H1 (cell line): Measurements from ENCODE around the gene SSTR3. TPM values are rescaled to one million over a fixed set of nuclear protein-coding genes. Genes with fewer than 3 reads are reported as not detected.

Experiments used
- EP300 ChIP-seq, 2 experiments: IDR thresholded peaks; 1 replicate in 1 of 2; 2 replicates in 1 of 2; pipeline ENCODE4 v1.6.1; 2011 to 2012; ENCODE audit warnings: low read depth in 2 of 2, low read length in 2 of 2, mild to moderate bottlenecking in 2 of 2, borderline replicate concordance in 1 of 2, inconsistent platforms in 1 of 2, moderate library complexity in 1 of 2
- HDAC2 ChIP-seq, 2 experiments: fragments of 300-600 bp in 1 of 2; sonication (generic) in 1 of 2; IDR thresholded peaks; 2 replicates each; pipeline ENCODE4 v1.6.1; 2011 to 2012; ENCODE audit warnings: low read depth in 2 of 2, low read length in 2 of 2, mild to moderate bottlenecking in 2 of 2, moderate library complexity in 2 of 2, borderline replicate concordance in 1 of 2, inconsistent platforms in 1 of 2
- KDM1A ChIP-seq: fragments of 200-600, 300-600 bp; sonication (generic); IDR thresholded peaks from 2 replicates; pipeline ENCODE4 v1.7.1; 2016; ENCODE audit warnings: mild to moderate bottlenecking, low read length, borderline replicate concordance
- POU5F1 ChIP-seq: IDR thresholded peaks from 2 replicates; pipeline ENCODE4 v1.6.1; 2011; ENCODE audit warnings: low read depth, mild to moderate bottlenecking, low read length, moderate library complexity
- polyA plus RNA-seq, 7 experiments: library from polyadenylated mRNA; depleted of rRNA in 3 of 7; stranded (reverse) in 5 of 7; unstranded in 2 of 7; fragments of >200 nt in 5 of 7; fragments of 200-250 nt in 2 of 7; gene quantifications; 1 replicate in 5 of 7; 2 replicates in 1 of 7; 4 replicates in 1 of 7; pipeline versions ENCODE4 v1.2.1 to v1.2.3, GENCODE V29; 2011 to 2013; ENCODE audit warnings: missing spikeins in 2 of 7, mixed read lengths in 2 of 7
- total RNA-seq: library from RNA; stranded (reverse); fragmentation: NEBNext Ultra II Directional; extraction: Animal tissue kit (Norgen Biotek cat#: 25700); gene quantifications from 2 replicates; pipeline ENCODE4 v1.2.1, GENCODE V29; 2021

The SSTR3 gene
- total and polyA plus RNA-seq, 2 of the 8 experiments (the other 6 are each of a cell fraction or from before 2014, with no cell fraction given) = 0.22 to 0.77 TPM

GRCh38 chr22:37179126-37179470 is 33.2 kb downstream of the SSTR3 start (continued):
- TF ChIP-seq KDM1A (no peak), EP300 (IDR thresholded peaks at IDR 0.05; ENCODE audit: borderline replicate concordance in 1 of 2, low read depth in 2 of 2, low read length in 2 of 2) (no peak), POU5F1 (no peak), HDAC2 (IDR thresholded peaks at IDR 0.05; ENCODE audit: borderline replicate concordance in 1 of 2, low read depth in 2 of 2, low read length in 2 of 2) (no peak)
